Hematopoietic multipotent progenitor cell treated with erythropoietin and hydrocortisone succinate and interleukin-3 and kit ligand, for 4 days (in vitro differentiated cells): Measurements from ENCODE around the gene OR2T1.
A peak's percentile ranks its signal among the peaks of the same experiment; 100 is the strongest.
"Not testable (repeated sequence)": the region's sequence is repeated elsewhere in the genome, so short reads cannot be mapped to it uniquely, and the experiment has no call there.

ENCODE experiments used
- DNase-seq: peaks from one replicate; pipeline ENCODE4 v3.0.0-alpha.2; 2015

The OR2T1 gene

DNA sequence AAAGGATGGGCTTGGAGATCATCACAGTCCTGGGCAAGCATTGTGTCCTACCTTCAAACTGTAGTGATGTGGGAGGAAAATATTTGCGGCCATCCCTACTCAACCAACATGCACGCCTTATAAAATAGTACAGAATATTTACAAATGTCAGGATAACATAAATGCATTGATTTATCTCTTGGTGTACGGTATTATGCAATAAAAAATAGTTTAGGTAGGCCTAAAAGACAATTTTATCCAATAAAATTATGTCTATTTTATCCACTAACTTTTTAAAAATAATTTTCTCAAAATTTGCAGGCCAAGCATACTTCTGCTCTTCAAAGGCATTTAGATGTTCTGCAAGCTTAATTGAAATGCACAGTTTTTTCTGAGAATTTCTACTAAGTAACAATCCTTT, at the start of gene OR2T1:
OR2T1 (plus strand) TSS at position 301 of the 400 bp plus-strand sequence. CDS start 3,100 bp downstream, outside the sequence.
- DNase-seq: no peak

GRCh38 chr1:248359415-248359814, 43.4 kb upstream of the OR2T1 start:
- DNase-seq: no peak

GRCh38 chr1:248361121-248361715, 41.6 kb upstream of the OR2T1 start, which contains the start of gene OR2T4:
OR2T4 (plus strand) TSS chr1:248361665; CDS start chr1:248361665, 0 bp downstream.
- DNase-seq: no peak

- no peak for DNase-seq
Measured at GRCh38 chr1:248366609-248367008, 36.2 kb upstream of the OR2T1 start.

DNA sequence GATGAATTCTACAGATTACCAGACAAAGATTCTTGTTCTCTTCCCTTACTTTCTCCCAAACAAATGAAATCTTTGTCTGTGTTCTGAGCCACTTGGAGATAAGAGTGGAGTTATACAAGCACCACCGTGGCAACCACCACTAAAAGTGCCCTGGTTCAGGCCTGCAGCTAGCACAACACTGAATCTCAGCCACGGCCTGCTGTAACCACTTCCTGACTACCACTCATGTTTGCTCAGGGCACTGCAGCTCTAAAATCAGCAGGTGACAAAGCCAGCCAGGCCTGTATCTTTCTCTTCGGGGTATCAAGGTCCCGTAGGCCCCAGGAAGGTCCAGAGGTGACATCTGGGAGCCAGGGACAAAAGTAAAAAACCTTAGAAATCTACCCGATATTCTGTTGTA, 30.5 kb upstream of the OR2T1 start:
- DNase-seq: peak; percentile 37

DNA sequence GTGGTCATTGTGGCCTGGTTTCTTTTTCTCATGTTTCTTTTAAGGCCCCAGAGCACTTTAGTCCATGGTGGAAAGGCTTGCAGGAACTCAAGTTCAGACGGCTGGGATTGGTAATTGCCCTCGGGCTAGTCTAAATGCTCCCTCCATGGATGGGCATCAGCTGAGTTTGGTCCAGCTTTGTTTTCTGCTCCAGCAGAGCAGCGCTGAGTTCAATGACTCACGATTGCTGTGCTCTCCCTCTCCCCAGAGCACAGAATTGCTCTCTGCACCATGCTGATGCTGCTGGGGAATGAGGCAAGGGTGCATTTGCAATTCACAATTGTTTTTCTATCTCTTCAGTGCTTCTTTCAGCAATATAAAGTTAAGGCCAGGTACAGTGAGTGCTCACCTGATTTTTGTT, 29.1 kb upstream of the OR2T1 start:
- DNase-seq: no peak

- DNase-seq: no peak
Measured at GRCh38 chr1:248375446-248375845, 27.4 kb upstream of the OR2T1 start, which contains the start of gene OR2T6. OR2T6 (plus strand) TSS chr1:248375746; CDS start chr1:248387609, 11,863 bp downstream.

DNA sequence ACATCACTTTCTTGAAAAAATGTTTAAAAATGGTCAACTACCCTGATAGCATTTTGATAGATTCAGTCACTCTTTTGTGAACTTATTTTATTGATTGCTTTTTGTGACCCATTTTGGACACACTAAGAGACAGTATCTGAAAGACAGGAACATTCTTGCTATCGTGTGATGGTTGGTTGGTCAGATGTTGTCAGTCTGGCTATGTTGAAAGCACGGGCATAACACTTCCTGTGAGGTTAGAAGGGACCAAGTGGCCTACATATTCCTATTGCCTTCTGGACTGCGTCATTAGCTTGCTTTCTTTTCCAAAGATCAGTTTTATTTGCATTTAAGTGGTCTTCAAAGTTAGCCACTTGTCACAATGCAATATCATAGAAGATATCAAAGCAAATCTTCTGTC, 25.9 kb upstream of the OR2T1 start:
- peak; percentile 54 for DNase-seq

- DNase-seq: no peak
Measured at GRCh38 chr1:248380854-248381253, 22.0 kb upstream of the OR2T1 start.

DNA sequence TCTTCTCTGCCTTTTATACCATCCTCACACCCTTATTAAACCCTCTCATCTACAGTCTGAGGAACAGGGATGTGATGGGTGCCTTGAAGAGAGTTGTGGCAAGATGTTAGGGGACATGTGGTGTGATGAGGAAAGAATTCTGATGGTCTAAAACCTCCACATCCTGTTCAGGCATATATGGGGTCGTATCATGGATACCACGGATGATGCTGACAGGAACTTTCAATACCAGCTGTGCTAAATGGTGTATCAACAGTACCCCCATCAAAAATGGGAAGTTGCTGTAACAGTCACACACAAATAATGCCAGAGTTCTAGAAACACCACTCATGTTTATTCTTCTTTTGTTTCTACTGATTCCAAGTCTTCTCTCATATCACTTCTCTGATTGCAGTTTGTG, 14.4 kb upstream of the OR2T1 start:
- DNase-seq: peak; percentile 55

- no peak for DNase-seq
Measured at GRCh38 chr1:248393050-248393449, 9.8 kb upstream of the OR2T1 start.

DNA sequence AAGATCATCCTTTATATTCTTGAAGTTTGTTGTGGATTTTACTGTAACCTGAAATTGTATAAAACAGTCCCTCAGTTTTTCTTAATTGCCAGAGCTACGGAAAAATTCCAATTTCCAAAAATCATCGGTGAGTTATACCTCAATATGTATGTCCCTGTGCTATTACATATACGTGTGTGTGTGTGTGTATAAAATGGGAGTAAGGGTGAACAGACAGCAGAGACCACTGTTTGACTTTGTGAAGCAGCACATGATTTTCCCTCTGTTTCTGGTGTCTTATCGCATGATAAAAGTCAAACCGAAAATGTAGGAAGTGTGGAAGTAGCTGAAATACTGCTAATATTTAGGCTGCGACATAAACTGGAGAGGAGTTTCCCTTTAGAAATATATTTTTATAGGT, 1.2 kb downstream of the OR2T1 start:
- DNase-seq: peak; percentile 53

- DNase-seq: no peak
Measured at GRCh38 chr1:248406721-248407692, 4.2 kb downstream of the OR2T1 start.

DNA sequence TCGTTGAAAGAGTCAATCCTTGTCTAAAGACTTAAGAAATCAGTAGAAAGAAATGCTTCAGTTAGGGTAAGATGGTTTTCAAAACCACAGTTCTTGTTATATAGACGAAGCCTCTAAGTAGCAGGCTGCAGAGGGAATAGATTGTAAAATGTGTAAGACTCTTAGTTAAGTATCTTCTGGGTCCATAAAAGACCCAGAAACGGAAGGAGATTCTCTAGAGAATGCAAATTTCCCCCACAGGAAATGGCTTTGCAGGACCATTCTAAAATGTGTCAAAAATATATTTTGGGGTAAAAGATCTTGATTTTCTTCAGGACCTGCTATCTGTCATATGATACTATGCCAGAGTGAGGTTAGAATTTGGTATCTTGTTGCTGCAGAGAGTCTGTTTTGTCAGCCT, 13.4 kb downstream of the OR2T1 start:
- DNase-seq: no peak

DNA sequence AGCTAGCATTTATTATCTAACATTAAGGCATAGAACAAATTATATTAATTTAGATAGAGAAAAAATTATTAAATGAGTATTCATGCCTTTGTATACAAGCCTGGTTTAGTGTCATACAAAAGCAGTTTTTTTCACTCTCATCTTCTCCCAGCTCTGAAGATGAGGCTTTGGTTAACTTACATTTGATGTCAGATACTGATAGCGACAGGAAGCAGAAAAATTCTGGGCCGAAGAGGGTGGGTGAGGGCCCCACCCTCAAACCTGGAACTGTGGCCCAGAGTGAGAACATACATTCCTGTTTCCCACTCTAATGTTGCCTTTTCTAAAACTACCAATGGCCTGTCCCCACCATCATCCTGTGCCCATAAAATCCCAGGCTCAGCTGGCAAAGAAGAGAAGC, 15.0 kb downstream of the OR2T1 start:
- DNase-seq: no peak

GRCh38 chr1:248421384-248421783, 18.5 kb downstream of the OR2T1 start:
- DNase-seq: peak; percentile 9

GRCh38 chr1:248427526-248428191, 24.8 kb downstream of the OR2T1 start:
- not testable (repeated sequence) for DNase-seq

DNA sequence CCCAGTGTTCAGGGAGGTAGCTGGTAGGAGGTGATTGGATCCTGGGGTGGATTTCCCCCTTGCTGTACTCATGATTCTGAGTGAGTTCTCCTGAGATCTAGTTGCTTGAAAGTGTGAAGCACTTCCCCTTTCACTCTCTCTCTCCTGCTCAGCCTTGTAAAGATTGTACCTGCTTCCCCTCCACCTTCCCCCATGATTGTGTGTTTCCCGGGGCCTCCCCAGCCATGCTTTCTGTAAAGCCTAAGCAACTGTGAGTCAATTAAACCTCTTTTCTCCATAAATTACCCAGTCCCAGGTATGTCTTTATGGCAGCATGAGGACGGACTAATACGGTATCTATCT, 25.3 kb downstream of the OR2T1 start:
- not testable (repeated sequence) for DNase-seq

DNA sequence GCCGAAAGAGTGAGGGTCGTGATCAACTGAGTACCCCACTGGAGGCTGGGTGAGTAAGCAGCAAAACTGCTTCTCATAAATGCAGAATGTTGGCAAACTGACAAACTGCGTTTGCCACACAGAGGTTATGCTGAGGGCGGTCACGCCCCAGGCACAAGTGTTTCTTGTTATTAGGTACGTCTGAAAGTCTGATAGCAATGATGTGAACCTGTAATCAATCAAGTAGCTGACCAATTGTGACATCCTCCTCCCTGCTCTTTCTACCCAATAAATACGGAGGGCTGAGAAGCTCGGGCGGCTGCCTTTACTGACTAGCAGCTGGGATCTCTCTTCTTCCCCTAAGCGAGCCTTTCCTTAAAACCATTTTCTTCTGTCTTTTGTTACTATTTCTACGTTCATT, 28.8 kb downstream of the OR2T1 start:
- not testable (repeated sequence) for DNase-seq

GRCh38 chr1:248432201-248432600, 29.4 kb downstream of the OR2T1 start:
- DNase-seq: not testable (repeated sequence)

DNA sequence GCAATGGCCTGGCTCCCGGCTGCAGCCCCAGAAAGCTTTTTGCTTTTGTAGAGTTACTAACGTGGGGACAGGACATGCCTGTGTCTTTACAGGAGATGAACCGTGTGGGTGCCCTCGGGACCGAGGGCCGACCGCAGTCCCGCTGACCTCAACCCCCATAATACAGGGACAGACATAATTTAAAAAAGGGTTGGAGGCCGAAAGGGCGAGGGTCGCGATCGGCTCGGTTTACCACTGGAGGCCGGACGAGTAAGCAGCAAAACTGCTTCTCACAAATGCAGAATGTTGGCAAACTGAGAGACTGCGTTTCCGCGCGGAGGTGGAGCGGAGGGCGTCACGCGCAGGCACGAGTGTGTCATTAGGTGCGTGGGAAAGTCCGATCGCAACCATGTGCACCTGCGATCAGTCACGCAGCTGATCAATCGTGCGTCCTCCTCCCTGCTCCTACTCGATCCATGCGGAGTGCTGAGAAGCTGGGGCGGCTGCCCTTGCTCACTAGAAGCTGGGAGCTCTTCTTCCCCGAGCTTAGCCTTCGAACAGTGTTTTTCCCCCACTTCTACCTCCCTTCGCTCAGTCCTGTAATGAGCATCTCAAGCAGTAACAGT, 31.1 kb downstream of the OR2T1 start:
- not testable (repeated sequence) for DNase-seq

- DNase-seq: not testable (repeated sequence)
Measured at GRCh38 chr1:248434913-248435312, 32.1 kb downstream of the OR2T1 start.

DNA sequence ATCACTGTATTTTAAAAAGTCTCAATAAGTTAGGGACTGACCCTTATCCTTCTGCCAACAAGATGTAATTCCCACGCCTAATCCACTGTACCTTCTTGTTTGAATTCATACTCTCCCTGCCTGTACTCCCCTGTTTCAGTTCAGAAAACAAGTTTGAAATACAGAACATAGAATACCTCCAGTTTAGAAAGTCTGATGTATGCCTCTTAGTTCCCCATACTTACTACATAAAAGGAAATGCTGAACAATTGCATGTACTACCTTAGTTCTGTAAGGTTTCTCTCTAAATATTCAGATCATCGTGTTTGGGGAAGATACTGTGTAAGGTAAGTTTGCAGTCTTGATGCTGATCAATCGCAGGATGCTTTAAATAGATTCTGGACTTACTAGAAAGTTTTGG, 33.5 kb downstream of the OR2T1 start:
- DNase-seq: not testable (repeated sequence)
